Activated CD4-positive, CD25-positive, alpha-beta regulatory T cell (primary cell): ENCODE measurements around the gene ZCWPW1.

Experiments
- DNase-seq, 4 experiments: peaks; one replicate each; lab custom pipeline; 2025; lab: John Stamatoyannopoulos, UW

ZCWPW1 gene

GRCh38 chr7:100428199-100428966, at the start of gene ZCWPW1:
Gene ZCWPW1, minus strand, starts transcription at chr7:100428703. Its CDS starts 8,054 bp downstream, at chr7:100420649.
- peak; percentile 94 to 98 (median 94) for DNase-seq

- DNase-seq: no peak
Measured at GRCh38 chr7:100477871-100478267, 49.4 kb upstream of the ZCWPW1 start.

GRCh38 chr7:100476903-100477870, 48.7 kb upstream of the ZCWPW1 start:
- peak in 2 of 4 experiments; percentile 10 to 18 for DNase-seq

GRCh38 chr7:100476101-100476780, 47.7 kb upstream of the ZCWPW1 start:
- no peak for DNase-seq

GRCh38 chr7:100475549-100475948, 47.0 kb upstream of the ZCWPW1 start:
- no peak for DNase-seq

GRCh38 chr7:100472854-100473499, 44.5 kb upstream of the ZCWPW1 start:
- no peak for DNase-seq

- no peak for DNase-seq
Measured at GRCh38 chr7:100472121-100472851, 43.8 kb upstream of the ZCWPW1 start.

- no peak for DNase-seq
Measured at GRCh38 chr7:100471021-100471420, 42.5 kb upstream of the ZCWPW1 start.

- peak; percentile 66 to 84 (median 77) for DNase-seq
Measured at GRCh38 chr7:100469227-100470044, 40.9 kb upstream of the ZCWPW1 start.

GRCh38 chr7:100467638-100468373, 39.3 kb upstream of the ZCWPW1 start:
- DNase-seq: no peak

- DNase-seq: no peak
Measured at GRCh38 chr7:100466653-100467605, 38.4 kb upstream of the ZCWPW1 start.

GRCh38 chr7:100465702-100466311, 37.3 kb upstream of the ZCWPW1 start:
- no peak for DNase-seq

GRCh38 chr7:100465299-100465698, 36.8 kb upstream of the ZCWPW1 start:
- DNase-seq: no peak

GRCh38 chr7:100464791-100465190, 36.3 kb upstream of the ZCWPW1 start:
- no peak for DNase-seq

GRCh38 chr7:100464210-100464660, 35.7 kb upstream of the ZCWPW1 start, which contains the start of gene SPACDR:
Gene SPACDR, minus strand, starts transcription at chr7:100464260. Its CDS starts 235 bp downstream, at chr7:100464025.
- DNase-seq: no peak

GRCh38 chr7:100457033-100457432, 28.5 kb upstream of the ZCWPW1 start:
- no peak for DNase-seq

GRCh38 chr7:100456562-100456961, 28.1 kb upstream of the ZCWPW1 start:
- DNase-seq: no peak

GRCh38 chr7:100455206-100455605, 26.7 kb upstream of the ZCWPW1 start:
- DNase-seq: no peak
